GM23338 (cell line): ENCODE results near the gene RPL26. TPM values are rescaled to one million over a fixed set of nuclear protein-coding genes. Genes with fewer than 3 reads are reported as not detected.

Experiments
- ATAC-seq: fragments of 200-7000 bp; cut with Tn5 transposase; 3 replicates; pipeline ENCODE4 v1.9.1; 2020
- DNase-seq: peaks from one replicate; pipeline ENCODE4 v3.0.0-alpha.2; 2015; ENCODE audit warnings: low spot score
- H2AFZ ChIP-seq: fragments of 200-600 bp; sonication (generic); 2 replicates; pipeline ENCODE4 v1.8.0; 2016; ENCODE audit warnings: antibody characterized with exemption, mild to moderate bottlenecking, moderate library complexity
- H3F3A ChIP-seq: fragments of 200-600 bp; sonication (generic); replicated peaks from 2 replicates; pipeline ENCODE4 v1.8.0; 2017; ENCODE audit warnings: antibody characterized with exemption, mixed run types, low read depth
- H3K27ac ChIP-seq: fragments of 200-600 bp; sonication (generic); 2 replicates; pipeline ENCODE4 v1.6.1; 2016; ENCODE audit warnings: low read depth
- H3K27me3 ChIP-seq: fragments of 200-600 bp; sonication (generic); 2 replicates; pipeline ENCODE4 v1.8.0; 2016; ENCODE audit warnings: mild to moderate bottlenecking, mixed run types, moderate library complexity; ENCODE audit not compliant: insufficient read depth
- H3K36me3 ChIP-seq: fragments of 200-600 bp; sonication (generic); 2 replicates; pipeline ENCODE4 v1.8.0; 2016; ENCODE audit warnings: mild to moderate bottlenecking; ENCODE audit not compliant: insufficient read depth
- H3K4me1 ChIP-seq: fragments of 200-600 bp; sonication (generic); 2 replicates; pipeline ENCODE4 v1.8.0; 2016; ENCODE audit warnings: mild to moderate bottlenecking, moderate library complexity; ENCODE audit not compliant: insufficient read depth
- H3K4me2 ChIP-seq: fragments of 200-600 bp; sonication (generic); 2 replicates; pipeline ENCODE4 v1.7.1; 2017; ENCODE audit warnings: mixed run types
- H3K4me3 ChIP-seq: fragments of 200-600 bp; sonication (generic); 2 replicates; pipeline ENCODE4 v1.6.1; 2016; ENCODE audit warnings: mixed run types
- H3K79me2 ChIP-seq: fragments of 200-600 bp; sonication (generic); replicated peaks from 2 replicates; pipeline ENCODE4 v1.8.0; 2017; ENCODE audit warnings: mild to moderate bottlenecking; ENCODE audit not compliant: insufficient read depth
- H3K9me2 ChIP-seq: fragments of 200-600 bp; sonication (generic); 2 replicates; pipeline ENCODE4 v1.8.0; 2017; ENCODE audit not compliant: insufficient read depth
- H4K20me1 ChIP-seq: fragments of 200-600 bp; sonication (generic); replicated peaks from 2 replicates; pipeline ENCODE4 v1.8.0; 2017; ENCODE audit warnings: mild to moderate bottlenecking; ENCODE audit not compliant: insufficient read depth
- H3K27ac Mint-ChIP-seq: 2 replicates; pipeline ENCODE4 v1.8.0; 2020; ENCODE audit warnings: inconsistent platforms, mild to moderate bottlenecking, moderate library complexity, mixed read lengths
- H3K27me3 Mint-ChIP-seq: 3 replicates; pipeline ENCODE4 v1.8.0; 2022; ENCODE audit warnings: low read depth, mild to moderate bottlenecking, moderate library complexity, mixed read lengths, inconsistent platforms; ENCODE audit not compliant: insufficient read depth, poor library complexity
- H3K36me3 Mint-ChIP-seq: 3 replicates; pipeline ENCODE4 v1.8.0; 2021; ENCODE audit warnings: low read depth, mild to moderate bottlenecking, inconsistent platforms, moderate library complexity, mixed read lengths
- H3K4me1 Mint-ChIP-seq: 3 replicates; pipeline ENCODE4 v1.8.0; 2020; ENCODE audit warnings: mild to moderate bottlenecking, inconsistent platforms, mixed read lengths
- H3K4me3 Mint-ChIP-seq: 3 replicates; pipeline ENCODE4 v1.8.0; 2021; ENCODE audit warnings: moderate library complexity, mild to moderate bottlenecking, inconsistent platforms, mixed read lengths
- H3K9me3 Mint-ChIP-seq: 3 replicates; pipeline ENCODE4 v1.8.0; 2020; ENCODE audit warnings: moderate library complexity, mild to moderate bottlenecking, inconsistent platforms, mixed read lengths
- CREB1 ChIP-seq: fragments of 250-450 bp; sonication (Bioruptor Pico); IDR thresholded peaks from 2 replicates; pipeline ENCODE4 v1.5.0; 2020; ENCODE audit warnings: low read depth, mild to moderate bottlenecking, moderate library complexity
- EZH2 ChIP-seq: fragments of 200-600 bp; sonication (generic); IDR thresholded peaks from one replicate; pipeline ENCODE4 v1.8.0; 2017; ENCODE audit warnings: antibody characterized with exemption, mild to moderate bottlenecking, low read depth; ENCODE audit not compliant: unreplicated experiment
- EZH2phosphoT487 ChIP-seq: fragments of 200-600 bp; sonication (generic); IDR thresholded peaks from one replicate; pipeline ENCODE4 v1.8.1; 2018; ENCODE audit warnings: antibody characterized with exemption; ENCODE audit not compliant: unreplicated experiment
- JUNB ChIP-seq: IDR thresholded peaks from one replicate; pipeline ENCODE4 v1.6.1; 2016; ENCODE audit warnings: antibody characterized with exemption; ENCODE audit not compliant: unreplicated experiment
- NANOG ChIP-seq: IDR thresholded peaks from 2 replicates; pipeline ENCODE4 v1.6.1; 2016; ENCODE audit warnings: antibody characterized with exemption, borderline replicate concordance
- ZNF331 ChIP-seq: fragments of 250-450 bp; sonication (Bioruptor Pico); IDR thresholded peaks from 2 replicates; pipeline ENCODE4 v1.5.0; 2020; ENCODE audit warnings: low read depth, mild to moderate bottlenecking, moderate library complexity
- polyA plus RNA-seq: library from polyadenylated mRNA; unstranded; fragments of >200 nt; fragmentation: Nextera tagmentation; extraction: Ambion mirVana; gene quantifications from 2 replicates; pipeline ENCODE4 v1.2.1, GENCODE V29; 2016
- total RNA-seq: library from RNA; depleted of rRNA; stranded (reverse); fragments of >200 nt; shearing (Covaris generic); gene quantifications from 2 replicates; pipeline ENCODE4 v1.2.3, GENCODE V29; 2014
- TF ChIP-seq, protein P1 (sequence below): fragments of 250-450 bp; sonication (Bioruptor Pico); IDR thresholded peaks from 2 replicates; pipeline ENCODE4 v1.5.0; 2020; ENCODE audit warnings: mild to moderate bottlenecking, moderate library complexity

RPL26 gene
- total and polyA plus RNA-seq, 2 experiments from 2014 or later: 2,274 to 3,158 TPM

DNA sequence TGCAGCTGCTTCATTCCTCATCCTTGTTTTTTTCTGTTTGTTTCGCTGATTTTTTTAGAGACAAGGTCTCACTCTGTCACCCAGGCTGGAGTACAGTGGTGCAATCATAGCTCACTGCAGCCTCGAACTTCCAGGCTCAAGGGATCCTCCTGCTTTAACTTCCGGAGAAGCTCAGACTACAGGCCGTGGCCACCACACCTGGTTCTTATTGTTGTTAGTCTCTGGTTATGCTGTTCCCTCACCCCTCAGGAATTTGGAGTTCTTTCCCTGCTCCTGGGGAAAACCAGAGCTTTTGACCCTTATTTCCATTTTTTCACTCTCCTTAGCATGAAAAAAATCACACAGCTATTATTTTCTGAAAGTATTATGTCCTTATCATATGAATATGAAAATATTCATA, 41.5 kb downstream of the RPL26 start:
- no peaks in the 10 kb centered on the region for H3K36me3 Mint-ChIP-seq
- peaks cover 8% of the 10 kb centered on the region; the same call in 1 of the 2 replicates for H3K9me2 ChIP-seq
- no peak overlapping the region for H3K4me2 ChIP-seq
- H3K27ac Mint-ChIP-seq: peak overlapping the region; percentile 88
- H3K9me3 Mint-ChIP-seq: no peaks in the 10 kb centered on the region; the same call in 2 of the 3 replicates
- H3K4me1 Mint-ChIP-seq: peaks cover 22% of the 10 kb centered on the region
- H3K79me2 ChIP-seq: no peaks in the 10 kb centered on the region
- H3K27me3 Mint-ChIP-seq: peaks cover 2% of the 10 kb centered on the region
- H4K20me1 ChIP-seq: no peaks in the 10 kb centered on the region
- peak overlapping the region; percentile 42; the same call in 1 of the 2 replicates for H3K27ac ChIP-seq
- H3K4me1 ChIP-seq: peaks cover 19% of the 10 kb centered on the region; the same call in 1 of the 2 replicates
- ATAC-seq (peak; percentile 80), DNase-seq (peak; percentile 77)
- H3F3A ChIP-seq: no peaks in the 10 kb centered on the region
- TF ChIP-seq ZNF331 (no peak), EZH2 (no peak), EZH2phosphoT487 (no peak), NANOG (no peak), JUNB (no peak), CREB1 (CRISPR knock-in tag) (no peak)
- TF ChIP-seq, protein P1, sequence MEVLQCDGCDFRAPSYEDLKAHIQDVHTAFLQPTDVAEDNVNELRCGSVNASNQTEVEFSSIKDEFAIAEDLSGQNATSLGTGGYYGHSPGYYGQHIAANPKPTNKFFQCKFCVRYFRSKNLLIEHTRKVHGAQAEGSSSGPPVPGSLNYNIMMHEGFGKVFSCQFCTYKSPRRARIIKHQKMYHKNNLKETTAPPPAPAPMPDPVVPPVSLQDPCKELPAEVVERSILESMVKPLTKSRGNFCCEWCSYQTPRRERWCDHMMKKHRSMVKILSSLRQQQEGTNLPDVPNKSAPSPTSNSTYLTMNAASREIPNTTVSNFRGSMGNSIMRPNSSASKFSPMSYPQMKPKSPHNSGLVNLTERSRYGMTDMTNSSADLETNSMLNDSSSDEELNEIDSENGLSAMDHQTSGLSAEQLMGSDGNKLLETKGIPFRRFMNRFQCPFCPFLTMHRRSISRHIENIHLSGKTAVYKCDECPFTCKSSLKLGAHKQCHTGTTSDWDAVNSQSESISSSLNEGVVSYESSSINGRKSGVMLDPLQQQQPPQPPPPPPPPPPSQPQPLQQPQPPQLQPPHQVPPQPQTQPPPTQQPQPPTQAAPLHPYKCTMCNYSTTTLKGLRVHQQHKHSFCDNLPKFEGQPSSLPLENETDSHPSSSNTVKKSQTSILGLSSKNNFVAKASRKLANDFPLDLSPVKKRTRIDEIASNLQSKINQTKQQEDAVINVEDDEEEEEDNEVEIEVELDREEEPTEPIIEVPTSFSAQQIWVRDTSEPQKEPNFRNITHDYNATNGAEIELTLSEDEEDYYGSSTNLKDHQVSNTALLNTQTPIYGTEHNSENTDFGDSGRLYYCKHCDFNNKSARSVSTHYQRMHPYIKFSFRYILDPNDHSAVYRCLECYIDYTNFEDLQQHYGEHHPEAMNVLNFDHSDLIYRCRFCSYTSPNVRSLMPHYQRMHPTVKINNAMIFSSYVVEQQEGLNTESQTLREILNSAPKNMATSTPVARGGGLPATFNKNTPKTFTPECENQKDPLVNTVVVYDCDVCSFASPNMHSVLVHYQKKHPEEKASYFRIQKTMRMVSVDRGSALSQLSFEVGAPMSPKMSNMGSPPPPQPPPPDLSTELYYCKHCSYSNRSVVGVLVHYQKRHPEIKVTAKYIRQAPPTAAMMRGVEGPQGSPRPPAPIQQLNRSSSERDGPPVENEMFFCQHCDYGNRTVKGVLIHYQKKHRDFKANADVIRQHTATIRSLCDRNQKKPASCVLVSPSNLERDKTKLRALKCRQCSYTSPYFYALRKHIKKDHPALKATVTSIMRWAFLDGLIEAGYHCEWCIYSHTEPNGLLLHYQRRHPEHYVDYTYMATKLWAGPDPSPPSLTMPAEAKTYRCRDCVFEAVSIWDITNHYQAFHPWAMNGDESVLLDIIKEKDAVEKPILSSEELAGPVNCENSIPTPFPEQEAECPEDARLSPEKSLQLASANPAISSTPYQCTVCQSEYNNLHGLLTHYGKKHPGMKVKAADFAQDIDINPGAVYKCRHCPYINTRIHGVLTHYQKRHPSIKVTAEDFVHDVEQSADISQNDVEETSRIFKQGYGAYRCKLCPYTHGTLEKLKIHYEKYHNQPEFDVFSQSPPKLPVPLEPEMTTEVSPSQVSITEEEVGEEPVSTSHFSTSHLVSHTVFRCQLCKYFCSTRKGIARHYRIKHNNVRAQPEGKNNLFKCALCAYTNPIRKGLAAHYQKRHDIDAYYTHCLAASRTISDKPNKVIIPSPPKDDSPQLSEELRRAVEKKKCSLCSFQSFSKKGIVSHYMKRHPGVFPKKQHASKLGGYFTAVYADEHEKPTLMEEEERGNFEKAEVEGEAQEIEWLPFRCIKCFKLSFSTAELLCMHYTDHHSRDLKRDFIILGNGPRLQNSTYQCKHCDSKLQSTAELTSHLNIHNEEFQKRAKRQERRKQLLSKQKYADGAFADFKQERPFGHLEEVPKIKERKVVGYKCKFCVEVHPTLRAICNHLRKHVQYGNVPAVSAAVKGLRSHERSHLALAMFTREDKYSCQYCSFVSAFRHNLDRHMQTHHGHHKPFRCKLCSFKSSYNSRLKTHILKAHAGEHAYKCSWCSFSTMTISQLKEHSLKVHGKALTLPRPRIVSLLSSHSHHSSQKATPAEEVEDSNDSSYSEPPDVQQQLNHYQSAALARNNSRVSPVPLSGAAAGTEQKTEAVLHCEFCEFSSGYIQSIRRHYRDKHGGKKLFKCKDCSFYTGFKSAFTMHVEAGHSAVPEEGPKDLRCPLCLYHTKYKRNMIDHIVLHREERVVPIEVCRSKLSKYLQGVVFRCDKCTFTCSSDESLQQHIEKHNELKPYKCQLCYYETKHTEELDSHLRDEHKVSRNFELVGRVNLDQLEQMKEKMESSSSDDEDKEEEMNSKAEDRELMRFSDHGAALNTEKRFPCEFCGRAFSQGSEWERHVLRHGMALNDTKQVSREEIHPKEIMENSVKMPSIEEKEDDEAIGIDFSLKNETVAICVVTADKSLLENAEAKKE (CRISPR knock-in tag): 0 out of 2 replicates have a peak, but pooled peaks have one; percentile 11
- H2AFZ ChIP-seq: peak overlapping the region; percentile 56; the same call in 1 of the 2 replicates
- H3K36me3 ChIP-seq: no peaks in the 10 kb centered on the region
- H3K4me3 ChIP-seq: no peak overlapping the region
- H3K4me3 Mint-ChIP-seq: no peak overlapping the region; the same call in 2 of the 3 replicates
- H3K27me3 ChIP-seq: no peaks in the 10 kb centered on the region
